Omental fat pad (tissue), 4 donors: ENCODE data around the gene SLC38A7. TPM values are rescaled to one million over a fixed set of nuclear protein-coding genes. Genes with fewer than 3 reads are reported as not detected.
A peak's percentile ranks its signal among the peaks of the same experiment; 100 is the strongest.
"Not testable (repeated sequence)": the region's sequence is repeated elsewhere in the genome, so short reads cannot be mapped to it uniquely, and the experiment has no call there.

Source experiments
- ATAC-seq: fragments of 150-250 bp; one replicate; pipeline ENCODE4 v1.9.1; 2016; ENCODE audit warnings: mild to moderate bottlenecking, moderate library complexity; ENCODE audit not compliant: low FRiP score
- DNase-seq: peaks from one replicate; pipeline ENCODE4 v3.0.0-alpha.2; 2019; ENCODE audit warnings: low spot score
- total RNA-seq, 4 donors: library from RNA; depleted of rRNA; stranded (reverse); fragments of >200 nt; gene quantifications; one replicate each; pipeline ENCODE4 v1.1.0, GENCODE V29; 2016
- TF ChIP-seq, protein P1 (sequence below), 3 donors: fragments of 450-650 bp; IDR thresholded peaks; one replicate each; pipeline ENCODE4 v1.5.1; 2016 to 2017; ENCODE audit warnings: antibody characterized with exemption in 3 of 3, mild to moderate bottlenecking in 3 of 3, moderate library complexity in 2 of 3

The SLC38A7 gene
- total RNA-seq, 4 donors from 2014 or later: 8.0 to 22.9 (median 17.8) TPM

- peak; percentile 76 for ATAC-seq
- DNase-seq: no peak
- TF ChIP-seq, protein P1, sequence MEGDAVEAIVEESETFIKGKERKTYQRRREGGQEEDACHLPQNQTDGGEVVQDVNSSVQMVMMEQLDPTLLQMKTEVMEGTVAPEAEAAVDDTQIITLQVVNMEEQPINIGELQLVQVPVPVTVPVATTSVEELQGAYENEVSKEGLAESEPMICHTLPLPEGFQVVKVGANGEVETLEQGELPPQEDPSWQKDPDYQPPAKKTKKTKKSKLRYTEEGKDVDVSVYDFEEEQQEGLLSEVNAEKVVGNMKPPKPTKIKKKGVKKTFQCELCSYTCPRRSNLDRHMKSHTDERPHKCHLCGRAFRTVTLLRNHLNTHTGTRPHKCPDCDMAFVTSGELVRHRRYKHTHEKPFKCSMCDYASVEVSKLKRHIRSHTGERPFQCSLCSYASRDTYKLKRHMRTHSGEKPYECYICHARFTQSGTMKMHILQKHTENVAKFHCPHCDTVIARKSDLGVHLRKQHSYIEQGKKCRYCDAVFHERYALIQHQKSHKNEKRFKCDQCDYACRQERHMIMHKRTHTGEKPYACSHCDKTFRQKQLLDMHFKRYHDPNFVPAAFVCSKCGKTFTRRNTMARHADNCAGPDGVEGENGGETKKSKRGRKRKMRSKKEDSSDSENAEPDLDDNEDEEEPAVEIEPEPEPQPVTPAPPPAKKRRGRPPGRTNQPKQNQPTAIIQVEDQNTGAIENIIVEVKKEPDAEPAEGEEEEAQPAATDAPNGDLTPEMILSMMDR (IDR thresholded peaks at IDR 0.05): no peak
Observed at GRCh38 chr16:58638148-58639036, 46.2 kb downstream of the SLC38A7 start.

- not testable (repeated sequence) for ATAC-seq, DNase-seq
Observed at GRCh38 chr16:58637021-58637420, 47.5 kb downstream of the SLC38A7 start.

- DNase-seq (no peak), ATAC-seq (no peak)
- TF ChIP-seq, protein P1 (IDR thresholded peaks at IDR 0.05): no peak
Observed at GRCh38 chr16:58636466-58636865, 48.1 kb downstream of the SLC38A7 start.

DNA sequence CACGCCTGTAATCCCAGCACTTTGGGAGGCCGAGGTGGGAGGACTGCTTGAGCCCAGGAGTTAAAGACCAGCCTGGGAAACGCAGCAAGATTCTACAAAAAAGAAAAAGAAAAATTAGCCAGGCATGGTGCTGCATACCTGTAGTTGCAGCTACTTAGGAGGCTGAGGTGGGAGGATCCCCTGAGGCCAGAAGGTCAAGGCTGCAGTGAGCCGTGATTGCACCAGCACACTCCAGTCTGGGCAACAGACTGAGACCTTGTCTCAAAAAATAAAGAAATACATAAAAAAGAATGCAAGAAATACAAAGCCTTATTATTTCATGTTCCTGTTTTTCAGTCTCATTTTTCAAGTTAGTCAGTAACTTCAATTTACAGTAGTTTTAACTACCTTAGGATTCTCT, 49.1 kb downstream of the SLC38A7 start:
- TF ChIP-seq, protein P1 (IDR thresholded peaks at IDR 0.05): no peak
- ATAC-seq (no peak), DNase-seq (no peak)

DNA sequence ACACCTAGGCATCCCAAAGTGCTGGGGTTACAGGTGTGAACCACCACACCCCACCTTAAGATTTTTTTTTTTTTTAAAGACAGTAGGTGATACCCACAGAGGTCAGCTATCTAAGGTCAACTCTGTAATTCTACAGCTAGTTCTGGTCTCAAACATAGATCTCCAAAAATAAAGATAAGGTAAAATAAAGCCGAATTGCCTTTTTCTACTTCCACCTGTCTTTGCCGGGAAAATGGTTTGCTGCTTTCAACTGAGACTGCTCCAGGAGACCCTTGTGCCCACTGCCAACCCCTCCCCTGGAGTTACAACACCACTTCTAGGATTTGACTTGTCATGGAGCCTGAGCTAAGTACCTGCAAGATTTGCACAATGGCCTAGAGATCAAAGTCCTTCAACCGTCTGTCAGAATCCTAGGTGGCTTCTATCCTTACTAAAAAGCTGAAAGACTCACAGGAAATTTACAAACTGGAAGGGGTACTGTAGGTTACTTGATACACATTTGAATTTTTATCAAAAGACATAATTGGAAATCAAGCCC, 50.2 kb downstream of the SLC38A7 start:
- DNase-seq (no peak), ATAC-seq (no peak)
- TF ChIP-seq, protein P1 (IDR thresholded peaks at IDR 0.05): no peak

DNA sequence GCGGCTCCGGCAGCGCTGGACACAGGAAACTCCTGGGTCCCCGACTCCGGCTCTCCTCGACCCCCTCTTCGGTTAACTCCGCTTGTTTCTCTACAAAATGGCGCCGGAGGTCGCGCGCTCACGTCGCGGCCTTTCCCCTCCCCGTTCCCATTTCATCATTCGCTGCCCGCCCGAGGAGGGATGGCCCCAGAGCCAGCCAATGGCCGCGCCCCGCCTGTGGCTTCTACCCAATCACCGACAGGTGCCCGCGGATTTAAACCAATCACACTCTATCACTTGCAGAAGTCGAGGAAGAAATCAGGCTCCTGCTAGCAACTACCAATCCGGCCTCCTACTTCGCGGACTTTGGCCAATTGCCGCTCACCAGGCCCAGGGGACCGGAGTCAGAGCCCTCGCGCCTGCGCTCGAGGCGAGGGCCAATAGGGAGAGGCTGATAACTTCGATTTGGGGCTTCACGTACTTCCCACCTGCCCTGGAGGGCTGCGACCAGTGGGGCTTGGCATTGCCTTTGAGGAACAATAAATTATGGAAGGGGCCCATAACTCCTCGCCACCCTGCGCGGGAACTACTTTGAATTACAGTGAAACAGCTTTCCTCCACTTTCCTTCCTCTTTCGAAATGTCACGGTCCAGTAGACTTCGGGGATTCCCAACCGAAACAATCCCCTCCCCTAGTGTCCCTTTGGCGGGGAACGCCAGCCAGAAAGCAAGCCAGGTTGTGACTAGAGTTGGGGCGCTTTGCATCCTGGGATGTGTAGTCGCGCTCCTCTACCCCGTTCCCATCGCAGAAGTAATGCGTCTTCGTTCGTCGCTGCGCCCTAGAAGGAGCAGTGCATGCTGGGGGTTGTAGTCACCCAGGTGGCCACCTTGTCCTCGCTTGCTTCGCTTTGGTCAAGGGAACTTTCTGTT, 54.6 kb downstream of the SLC38A7 start, which contains the start of gene CNOT1:
Gene CNOT1 (minus strand): TSS at position 94 of the 908 bp plus-strand sequence. CDS start 30,489 bp downstream, outside the sequence.
- TF ChIP-seq, protein P1 (IDR thresholded peaks at IDR 0.05): no peak
- peak; percentile 96 for ATAC-seq

More for the DNA sequence above, 54.6 kb downstream of the SLC38A7 start, which contains the start of gene CNOT1:
- DNase-seq: peak; percentile 91
